GM06990 (cell line): ENCODE data around the gene UFD1.

Experiments
- DNase-seq: peaks from one replicate; pipeline ENCODE4 v3.0.0-alpha.2; 2011; ENCODE audit not compliant: insufficient read length; ENCODE audit errors: extremely low read depth
- H3K27me3 ChIP-seq: replicated peaks from 2 replicates; pipeline ENCODE4 v1.6.0; 2011; ENCODE audit warnings: low read length; ENCODE audit not compliant: control insufficient read depth, insufficient read depth
- H3K36me3 ChIP-seq: 2 replicates; pipeline ENCODE4 v1.5.1; 2011; ENCODE audit warnings: low read length; ENCODE audit not compliant: control insufficient read depth, insufficient read depth
- H3K4me3 ChIP-seq: replicated peaks from 2 replicates; pipeline ENCODE4 v1.5.1; 2011; ENCODE audit warnings: low read depth, mild to moderate bottlenecking, control low read depth, low read length
- TF ChIP-seq, protein P1 (sequence below): IDR thresholded peaks from 2 replicates; pipeline ENCODE4 v1.5.1; 2011; ENCODE audit warnings: low read length, control low read depth, mild to moderate bottlenecking, inconsistent platforms; ENCODE audit not compliant: insufficient read depth, poor library complexity, severe bottlenecking

Gene UFD1

DNA sequence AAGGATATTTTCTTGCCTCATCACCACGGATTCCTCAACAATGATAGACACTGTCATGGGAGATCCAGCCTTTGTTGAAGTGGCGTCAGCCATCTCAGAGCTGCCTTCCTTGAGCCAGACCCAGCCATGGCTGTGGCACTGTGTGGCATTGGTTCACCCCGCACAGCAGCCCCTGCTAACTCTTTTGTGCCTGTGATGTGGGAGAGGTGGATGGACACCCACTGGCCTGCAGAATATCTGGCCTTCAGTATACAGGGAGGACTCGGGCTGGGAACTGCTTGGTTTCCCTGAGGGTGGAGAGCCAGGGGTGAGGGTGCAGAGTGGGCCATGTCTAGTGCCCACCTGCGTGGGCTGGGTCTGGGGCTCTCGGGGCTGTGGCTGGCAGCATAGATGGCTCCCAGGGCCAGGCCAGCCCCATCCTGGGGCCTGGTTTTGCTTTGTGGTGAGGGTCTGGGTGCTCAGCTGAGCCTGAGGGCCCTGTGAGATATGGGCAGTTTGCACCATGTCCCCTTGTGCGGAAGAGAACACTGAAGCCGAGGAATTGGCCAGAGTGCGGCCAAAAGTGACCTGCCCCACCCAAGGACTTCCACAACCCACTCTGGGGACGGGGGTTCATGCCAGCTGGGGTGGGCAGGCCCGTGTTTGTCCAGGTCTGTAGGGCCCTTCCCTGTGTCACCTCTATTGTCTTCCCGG, 39.1 kb upstream of the UFD1 start:
- peaks cover 8% of the 10 kb centered on the region for H3K36me3 ChIP-seq
- no peaks in the 10 kb centered on the region; the same call in 1 of the 2 replicates for H3K27me3 ChIP-seq
- no peak overlapping the region for H3K4me3 ChIP-seq
- no peak for DNase-seq
- TF ChIP-seq, protein P1, sequence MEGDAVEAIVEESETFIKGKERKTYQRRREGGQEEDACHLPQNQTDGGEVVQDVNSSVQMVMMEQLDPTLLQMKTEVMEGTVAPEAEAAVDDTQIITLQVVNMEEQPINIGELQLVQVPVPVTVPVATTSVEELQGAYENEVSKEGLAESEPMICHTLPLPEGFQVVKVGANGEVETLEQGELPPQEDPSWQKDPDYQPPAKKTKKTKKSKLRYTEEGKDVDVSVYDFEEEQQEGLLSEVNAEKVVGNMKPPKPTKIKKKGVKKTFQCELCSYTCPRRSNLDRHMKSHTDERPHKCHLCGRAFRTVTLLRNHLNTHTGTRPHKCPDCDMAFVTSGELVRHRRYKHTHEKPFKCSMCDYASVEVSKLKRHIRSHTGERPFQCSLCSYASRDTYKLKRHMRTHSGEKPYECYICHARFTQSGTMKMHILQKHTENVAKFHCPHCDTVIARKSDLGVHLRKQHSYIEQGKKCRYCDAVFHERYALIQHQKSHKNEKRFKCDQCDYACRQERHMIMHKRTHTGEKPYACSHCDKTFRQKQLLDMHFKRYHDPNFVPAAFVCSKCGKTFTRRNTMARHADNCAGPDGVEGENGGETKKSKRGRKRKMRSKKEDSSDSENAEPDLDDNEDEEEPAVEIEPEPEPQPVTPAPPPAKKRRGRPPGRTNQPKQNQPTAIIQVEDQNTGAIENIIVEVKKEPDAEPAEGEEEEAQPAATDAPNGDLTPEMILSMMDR = no peak

DNA sequence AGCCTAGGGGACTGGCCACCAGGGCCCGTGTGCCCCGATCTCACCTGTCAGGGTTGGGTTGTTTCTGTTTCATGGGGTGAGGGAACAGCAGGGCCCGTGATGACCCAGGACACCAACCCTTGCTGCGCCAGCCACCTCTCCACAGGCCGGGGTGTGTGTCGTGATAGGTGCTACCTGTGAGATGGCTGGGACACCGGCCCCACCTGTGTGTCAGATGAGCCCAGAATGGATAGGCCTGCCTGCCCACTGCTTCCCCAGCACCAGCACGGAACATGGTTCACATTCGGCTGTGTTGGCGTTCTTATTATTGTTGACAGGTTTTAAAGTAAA, 38.1 kb upstream of the UFD1 start:
- TF ChIP-seq, protein P1 = no peak
- no peak overlapping the region for H3K4me3 ChIP-seq
- no peak for DNase-seq
- no peaks in the 10 kb centered on the region for H3K27me3 ChIP-seq
- H3K36me3 ChIP-seq = peaks cover 8% of the 10 kb centered on the region

DNA sequence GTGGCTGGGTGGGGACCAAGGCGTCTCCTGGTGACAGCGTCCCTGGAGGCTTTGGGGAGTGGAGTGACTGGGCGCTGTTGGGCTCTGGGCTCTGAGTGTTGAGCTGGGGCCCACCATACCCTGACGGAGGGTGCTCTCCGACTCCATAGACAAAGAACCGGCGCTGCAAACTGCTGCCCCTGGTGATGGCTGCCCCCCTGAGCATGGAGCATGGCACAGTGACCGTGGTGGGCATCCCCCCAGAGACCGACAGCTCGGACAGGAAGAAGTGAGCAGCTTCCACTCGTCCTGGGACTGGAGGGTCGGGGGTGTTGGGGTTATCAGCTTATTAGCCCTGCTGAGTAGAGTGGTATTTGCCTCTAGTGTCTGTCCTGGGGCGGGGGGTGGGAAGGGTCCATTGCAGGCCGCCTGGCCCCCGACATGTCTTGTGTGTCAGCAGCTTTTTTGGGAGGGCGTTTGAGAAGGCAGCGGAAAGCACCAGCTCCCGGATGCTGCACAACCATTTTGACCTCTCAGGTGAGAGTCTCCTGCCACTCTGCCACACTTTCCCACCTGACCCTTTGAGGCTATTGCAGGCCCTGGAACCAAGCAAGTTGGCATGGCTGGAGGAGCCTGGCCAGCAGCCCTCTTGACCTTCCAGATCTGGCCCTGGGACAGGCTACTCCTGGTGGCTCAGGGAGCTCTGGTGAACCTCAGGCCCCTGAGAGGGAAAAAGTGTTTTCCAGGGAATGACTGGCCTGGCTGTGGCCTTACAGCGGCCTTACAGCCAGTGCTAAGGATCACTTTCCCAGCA, 37.6 kb upstream of the UFD1 start:
- no peak overlapping the region for H3K4me3 ChIP-seq
- peaks cover 8% of the 10 kb centered on the region for H3K36me3 ChIP-seq
- TF ChIP-seq, protein P1 = no peak

DNA sequence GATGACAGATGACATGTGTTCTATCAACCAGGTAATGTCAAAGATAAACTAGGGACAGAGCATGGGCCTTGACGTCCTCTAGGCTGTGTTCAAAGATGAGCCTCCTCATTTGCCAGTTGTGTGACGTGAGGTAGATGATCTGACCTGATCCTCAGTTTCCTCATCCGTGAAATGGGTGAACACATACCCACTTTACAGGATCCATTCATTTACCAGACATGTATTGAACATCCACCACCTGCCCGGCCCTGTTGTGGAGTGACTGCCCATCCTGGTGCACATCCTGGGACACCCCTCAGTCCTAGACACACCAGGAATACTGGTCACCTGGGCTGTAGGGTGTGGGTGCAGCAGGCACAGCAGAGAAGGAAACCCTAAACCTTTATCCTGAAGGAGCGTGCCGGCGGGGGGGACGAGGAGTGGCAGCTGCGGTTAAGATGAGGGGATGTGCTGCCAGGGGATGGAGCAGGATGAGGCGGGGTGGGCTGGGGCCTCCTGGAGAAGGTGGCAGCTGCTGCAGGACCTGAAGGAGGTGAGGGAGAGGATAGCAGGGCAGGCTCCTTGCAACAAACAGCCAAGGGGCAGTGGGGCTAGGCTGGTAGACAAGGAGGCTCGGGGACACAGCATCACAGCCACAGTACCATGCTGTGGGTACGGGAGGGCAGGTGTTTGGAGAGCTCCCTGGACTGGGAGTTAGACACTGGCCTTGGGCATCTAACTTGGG, 36.8 kb upstream of the UFD1 start:
- Histone ChIP-seq H3K36me3 (peaks cover 8% of the 10 kb centered on the region), H3K4me3 (no peak overlapping the region), H3K27me3 (no peaks in the 10 kb centered on the region)
- TF ChIP-seq, protein P1 = no peak
- no peak for DNase-seq

More for the DNA sequence above, 37.6 kb upstream of the UFD1 start:
- DNase-seq = no peak
- no peaks in the 10 kb centered on the region for H3K27me3 ChIP-seq

DNA sequence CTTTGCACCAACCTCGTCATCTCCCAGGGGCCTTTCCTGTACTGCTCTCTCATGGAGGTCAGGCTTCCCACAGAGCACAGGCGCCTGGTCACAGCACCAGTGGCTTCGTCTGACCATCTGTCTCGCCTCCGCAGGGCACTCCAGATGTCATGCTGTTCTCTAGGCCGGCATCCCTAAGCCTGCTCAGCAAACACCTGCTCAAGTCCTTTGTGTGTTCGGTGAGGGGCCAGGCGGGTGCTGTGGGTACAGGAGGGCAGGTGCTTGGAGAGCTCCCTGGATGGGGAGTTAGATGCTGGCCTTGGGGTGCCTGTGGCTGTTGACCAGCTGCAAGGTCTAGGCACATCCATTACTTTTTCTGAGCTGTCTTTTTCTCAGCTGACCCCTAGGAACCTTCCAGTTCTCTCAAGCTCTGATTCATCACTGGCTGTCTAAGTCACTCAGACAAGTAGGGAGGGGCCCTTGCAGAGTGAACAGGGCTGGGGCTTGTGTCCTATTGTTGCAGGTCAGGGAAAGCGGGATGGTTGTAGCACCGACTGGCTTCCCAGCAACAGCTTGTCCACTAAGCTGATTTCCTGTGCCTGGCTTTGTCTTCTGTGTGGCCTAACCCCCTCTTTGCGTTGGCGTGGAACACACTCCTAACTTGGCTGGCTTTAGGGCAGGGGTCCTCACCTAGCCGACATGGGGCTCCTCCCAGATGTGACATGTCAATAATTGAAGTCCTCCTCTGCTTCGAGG, 36.0 kb upstream of the UFD1 start:
- Histone ChIP-seq H3K36me3 (peaks cover 8% of the 10 kb centered on the region), H3K27me3 (no peaks in the 10 kb centered on the region), H3K4me3 (no peak overlapping the region)
- TF ChIP-seq, protein P1 = no peak
- DNase-seq = no peak
